Activated naive CD4-positive, alpha-beta T cell (primary cell): Measurements from ENCODE around the gene ME1.

ENCODE experiments used
- DNase-seq, 4 experiments: peaks; one replicate each; lab custom pipeline; 2025; lab: John Stamatoyannopoulos, UW

The ME1 gene

GRCh38 chr6:83190626-83191025 is 240.2 kb downstream of the ME1 start:
- DNase-seq = no peak

DNA sequence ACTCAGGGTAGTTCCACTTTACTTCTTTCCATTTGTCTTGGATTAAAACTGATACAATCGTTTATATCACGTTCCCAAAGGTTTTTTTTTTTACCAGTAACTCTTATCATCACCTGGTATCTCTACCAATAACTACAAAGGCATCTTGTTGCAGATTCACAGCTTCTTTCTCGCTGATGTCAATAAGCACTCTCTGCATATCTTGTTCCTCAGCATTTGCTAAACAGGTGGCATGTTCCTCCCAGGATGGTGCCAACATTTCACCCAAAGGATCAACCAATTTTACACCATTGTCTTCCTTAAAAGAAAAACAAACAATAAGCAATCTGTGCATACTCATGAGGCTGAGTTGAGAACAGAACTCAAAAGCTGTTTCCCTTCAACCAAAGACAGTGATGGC is 242.3 kb downstream of the ME1 start:
- no peak for DNase-seq

DNA sequence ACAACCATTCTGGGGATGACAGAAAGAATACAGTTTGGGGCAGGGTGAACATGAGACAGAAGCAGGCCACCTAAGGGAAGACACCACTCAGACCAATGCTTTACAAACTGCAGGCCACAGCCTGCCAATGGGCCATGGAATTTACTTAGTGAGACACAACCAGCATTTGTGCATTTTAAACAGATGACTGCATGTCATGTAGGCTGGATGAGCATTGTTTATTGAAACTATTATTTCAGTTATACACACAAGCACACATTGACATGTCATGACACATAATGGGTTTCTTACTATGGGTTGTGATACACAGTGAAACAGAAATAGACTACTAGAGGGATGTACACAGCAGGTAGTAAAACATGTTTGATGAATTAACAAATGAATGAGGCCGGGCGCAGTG is 245.8 kb downstream of the ME1 start:
- no peak for DNase-seq

- no peak for DNase-seq
These were observed 247.6 kb downstream of the ME1 start for GRCh38 chr6:83183082-83183828.

- DNase-seq = no peak
These were observed 248.7 kb downstream of the ME1 start for GRCh38 chr6:83182114-83182513.

DNA sequence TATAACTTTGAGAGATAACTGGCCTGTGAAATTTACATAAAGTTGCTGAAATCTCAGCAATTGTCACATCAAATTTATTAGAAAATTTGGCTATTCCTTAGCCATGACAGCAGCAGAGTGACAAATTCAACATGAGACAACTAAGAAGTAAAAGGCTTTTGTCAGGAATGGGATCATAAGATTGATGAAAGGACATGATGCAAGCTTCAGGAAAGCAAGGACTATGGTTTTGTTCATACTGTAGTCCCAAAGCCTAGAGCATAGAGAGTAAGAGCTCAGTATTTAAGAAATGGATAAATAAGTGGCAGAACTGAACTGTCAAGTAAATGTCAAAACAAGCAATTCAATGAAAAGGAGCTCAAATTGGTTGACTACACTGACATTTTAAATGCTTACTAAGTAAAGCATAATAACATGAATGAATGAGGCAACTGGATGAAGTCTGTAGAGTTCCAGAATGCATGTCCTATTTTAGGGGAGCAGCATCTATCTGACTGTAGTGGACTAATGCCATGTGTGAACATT is 250.4 kb downstream of the ME1 start:
- DNase-seq = no peak

- DNase-seq = no peak
These were observed 254.6 kb downstream of the ME1 start for GRCh38 chr6:83176246-83176645.

GRCh38 chr6:83169511-83169910 is 261.3 kb downstream of the ME1 start:
- no peak for DNase-seq

DNA sequence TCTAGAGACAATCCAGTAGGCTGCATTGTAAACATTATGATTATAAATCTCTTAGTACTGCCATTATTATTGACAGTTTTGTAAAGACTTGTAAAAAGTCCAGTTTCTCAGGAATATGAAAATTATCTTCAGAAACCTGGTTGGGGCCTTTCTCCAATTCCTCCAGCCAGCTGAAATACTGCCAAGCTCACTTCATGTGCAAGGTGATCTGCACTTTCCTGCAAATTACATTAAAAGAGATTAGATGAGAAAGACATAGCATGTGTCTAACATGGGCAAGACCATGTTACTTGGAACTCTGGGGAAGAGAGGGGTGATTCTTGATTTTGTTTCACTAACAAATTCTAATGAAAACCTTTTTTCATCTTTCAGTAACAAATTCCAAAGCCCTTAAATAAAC is 261.7 kb downstream of the ME1 start:
- no peak for DNase-seq

GRCh38 chr6:83168556-83168955 is 262.3 kb downstream of the ME1 start:
- no peak for DNase-seq

- no peak for DNase-seq
These were observed 263.0 kb downstream of the ME1 start for GRCh38 chr6:83167726-83168278.
